HCT116 (cell line): ENCODE data around the gene USH1C.

Source experiments
- CEBPB ChIP-seq: IDR thresholded peaks from 2 replicates; pipeline ENCODE4 v1.6.1; 2012; ENCODE audit warnings: low read depth
- EZH2 ChIP-seq: fragments of 200-600 bp; sonication (generic); IDR thresholded peaks from 2 replicates; pipeline ENCODE4 v1.6.1; 2017; ENCODE audit warnings: antibody characterized with exemption, mixed run types
- JUND ChIP-seq: IDR thresholded peaks from 2 replicates; pipeline ENCODE4 v1.6.1; 2012
- POLR2A ChIP-seq: IDR thresholded peaks from 2 replicates; pipeline ENCODE4 v1.7.0; 2011; ENCODE audit warnings: borderline replicate concordance; ENCODE audit not compliant: insufficient read depth, insufficient read length; ENCODE audit errors: extremely low read depth
- RAD21 ChIP-seq: IDR thresholded peaks from 2 replicates; pipeline ENCODE4 v1.6.1; 2012; ENCODE audit warnings: low read depth, mild to moderate bottlenecking
- ZFX ChIP-seq: fragments of 450-650 bp; IDR thresholded peaks from 2 replicates; pipeline ENCODE4 v1.6.1; 2017
- ZNF274 ChIP-seq: fragments of 200-500 bp; sonication (Bioruptor generic); IDR thresholded peaks from 2 replicates; pipeline ENCODE4 v1.6.1; 2014; ENCODE audit warnings: mild to moderate bottlenecking, low read depth, low read length, inconsistent platforms
- TF ChIP-seq, protein P1 (sequence below), 3 experiments: fragments of 200-600 bp in 1 of 3; sonication (generic) in 1 of 3; IDR thresholded peaks in 2 of 3; conservative IDR thresholded peaks in 1 of 3; 2 replicates each; pipeline ENCODE4 v1.5.1; 2012 to 2017; ENCODE audit warnings: low read depth in 2 of 3, low read length in 2 of 3, antibody characterized with exemption in 1 of 3, borderline replicate concordance in 1 of 3, control low read depth in 1 of 3, mild to moderate bottlenecking in 1 of 3, mixed read lengths in 1 of 3, mixed run types in 1 of 3, moderate library complexity in 1 of 3; ENCODE audit not compliant: insufficient read depth in 1 of 3
- TF ChIP-seq, protein P2 (sequence below): IDR thresholded peaks from 2 replicates; pipeline ENCODE4 v1.6.1; 2012
- TF ChIP-seq, protein P3 (sequence below): IDR thresholded peaks from 2 replicates; pipeline ENCODE4 v1.6.1; 2012

DNA sequence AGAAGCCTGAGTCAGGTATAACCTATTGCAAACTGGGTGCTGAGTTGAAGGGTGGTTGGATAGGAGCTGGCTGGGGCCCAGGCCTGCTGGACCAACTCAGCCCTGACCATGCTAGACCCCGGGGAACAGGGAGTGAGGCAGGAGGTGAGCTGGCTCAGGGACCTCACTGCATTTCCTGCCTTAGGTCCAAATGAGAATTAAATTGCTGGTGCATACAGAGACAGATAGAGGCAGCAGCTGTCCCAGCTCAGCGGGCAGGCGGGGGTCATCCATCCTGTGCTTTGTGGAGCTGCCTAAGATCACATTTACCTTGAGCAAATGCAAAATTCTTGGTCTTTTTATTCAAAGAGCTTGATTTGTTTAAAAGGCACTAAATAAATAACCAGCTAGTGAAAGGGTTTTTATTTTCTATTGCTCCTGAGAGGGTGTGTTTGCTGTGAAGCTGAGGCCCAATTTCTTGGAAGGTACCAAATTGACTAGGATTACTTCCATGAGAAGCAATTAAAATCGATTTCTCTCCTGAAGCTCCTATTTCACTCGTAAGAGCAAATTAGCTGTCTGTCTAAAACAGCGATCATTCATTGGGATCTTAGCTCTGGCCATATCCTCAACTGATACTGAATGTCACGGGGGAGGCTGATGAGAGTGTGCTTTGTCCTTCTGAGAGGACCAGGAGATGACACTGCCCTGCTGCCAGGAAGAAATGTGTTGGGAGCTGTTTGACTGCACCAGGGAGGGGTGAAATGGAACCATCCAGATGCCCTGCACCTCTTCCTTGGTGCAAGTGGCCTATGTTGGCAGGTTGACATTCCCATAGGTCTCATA lies 24.9 kb downstream of the USH1C start:
- TF ChIP-seq ZNF274 (no peak), JUND (no peak), EZH2 (no peak), CEBPB (no peak), POLR2A (no peak), RAD21 (no peak), ZFX (no peak)
- TF ChIP-seq, protein P1, sequence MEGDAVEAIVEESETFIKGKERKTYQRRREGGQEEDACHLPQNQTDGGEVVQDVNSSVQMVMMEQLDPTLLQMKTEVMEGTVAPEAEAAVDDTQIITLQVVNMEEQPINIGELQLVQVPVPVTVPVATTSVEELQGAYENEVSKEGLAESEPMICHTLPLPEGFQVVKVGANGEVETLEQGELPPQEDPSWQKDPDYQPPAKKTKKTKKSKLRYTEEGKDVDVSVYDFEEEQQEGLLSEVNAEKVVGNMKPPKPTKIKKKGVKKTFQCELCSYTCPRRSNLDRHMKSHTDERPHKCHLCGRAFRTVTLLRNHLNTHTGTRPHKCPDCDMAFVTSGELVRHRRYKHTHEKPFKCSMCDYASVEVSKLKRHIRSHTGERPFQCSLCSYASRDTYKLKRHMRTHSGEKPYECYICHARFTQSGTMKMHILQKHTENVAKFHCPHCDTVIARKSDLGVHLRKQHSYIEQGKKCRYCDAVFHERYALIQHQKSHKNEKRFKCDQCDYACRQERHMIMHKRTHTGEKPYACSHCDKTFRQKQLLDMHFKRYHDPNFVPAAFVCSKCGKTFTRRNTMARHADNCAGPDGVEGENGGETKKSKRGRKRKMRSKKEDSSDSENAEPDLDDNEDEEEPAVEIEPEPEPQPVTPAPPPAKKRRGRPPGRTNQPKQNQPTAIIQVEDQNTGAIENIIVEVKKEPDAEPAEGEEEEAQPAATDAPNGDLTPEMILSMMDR (IDR thresholded peaks at IDR 0.05 in 2 of 3, conservative IDR thresholded peaks at IDR 0.05 in 1 of 3; ENCODE audit: borderline replicate concordance in 1 of 3, insufficient read depth in 1 of 3, low read depth in 2 of 3, low read length in 2 of 3), result no peak
- TF ChIP-seq, protein P2, sequence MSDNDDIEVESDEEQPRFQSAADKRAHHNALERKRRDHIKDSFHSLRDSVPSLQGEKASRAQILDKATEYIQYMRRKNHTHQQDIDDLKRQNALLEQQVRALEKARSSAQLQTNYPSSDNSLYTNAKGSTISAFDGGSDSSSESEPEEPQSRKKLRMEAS, result no peak
- TF ChIP-seq, protein P3, sequence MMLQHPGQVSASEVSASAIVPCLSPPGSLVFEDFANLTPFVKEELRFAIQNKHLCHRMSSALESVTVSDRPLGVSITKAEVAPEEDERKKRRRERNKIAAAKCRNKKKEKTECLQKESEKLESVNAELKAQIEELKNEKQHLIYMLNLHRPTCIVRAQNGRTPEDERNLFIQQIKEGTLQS, result no peak
